BLaER1 treated with 17β-estradiol and CSF1 and Interleukin-3, amounts not matched to agents 10 nM and 100 nM (cell line): Measurements from ENCODE around the gene CCDC192.

Source experiments
- H3K27ac ChIP-seq, 11 experiments: shearing (Covaris generic); formaldehyde crosslinking; 2 replicates each; pipeline ENCODE4 v1.8.1; 2022
- H3K27me3 ChIP-seq, 11 experiments: shearing (Covaris generic); formaldehyde crosslinking; 2 replicates each; pipeline ENCODE4 v1.8.1; 2022
- H3K36me3 ChIP-seq, 11 experiments: shearing (Covaris generic); formaldehyde crosslinking; 2 replicates each; pipeline ENCODE4 v1.8.1; 2022
- H3K4me1 ChIP-seq, 10 experiments: shearing (Covaris generic); formaldehyde crosslinking; 2 replicates each; pipeline ENCODE4 v1.8.1; 2022
- H3K4me2 ChIP-seq, 11 experiments: shearing (Covaris generic); formaldehyde crosslinking; 2 replicates each; pipeline ENCODE4 v1.8.1; 2022
- H3K4me3 ChIP-seq, 10 experiments: shearing (Covaris generic); formaldehyde crosslinking; 2 replicates each; pipeline ENCODE4 v1.8.1; 2022
- H3K9ac ChIP-seq, 11 experiments: shearing (Covaris generic); formaldehyde crosslinking; 2 replicates each; pipeline ENCODE4 v1.8.1; 2022
- H3K9me3 ChIP-seq, 11 experiments: shearing (Covaris generic); formaldehyde crosslinking; replicated peaks in 1 of 11; 2 replicates each; pipeline ENCODE4 v1.8.1; 2022
- H4K20me1 ChIP-seq, 11 experiments: shearing (Covaris generic); formaldehyde crosslinking; 2 replicates each; pipeline ENCODE4 v1.8.1; 2022
- Cebpa-rat ChIP-seq, 11 experiments: shearing (Covaris generic); IDR thresholded peaks; 2 replicates each; pipeline ENCODE4 v1.8.1; 2022

CCDC192 gene

DNA sequence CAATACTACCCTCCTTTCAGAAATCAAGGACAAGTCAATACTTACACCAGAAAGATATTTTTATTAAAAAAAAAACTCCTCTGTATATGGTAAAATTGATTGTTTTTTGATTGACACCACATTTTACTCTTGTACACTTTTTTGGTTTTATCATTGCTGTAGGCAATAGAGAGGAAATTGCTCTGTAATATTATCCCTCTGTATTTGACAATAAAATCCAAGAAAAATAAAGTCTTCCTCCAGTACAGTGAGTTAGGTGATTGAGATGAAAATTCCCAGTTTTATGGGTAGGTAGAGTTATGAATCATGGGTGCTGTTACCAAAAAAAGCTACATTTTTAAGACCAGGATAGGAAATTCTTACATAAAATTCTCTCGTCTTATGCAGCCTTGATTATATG, 22.6 kb upstream of the CCDC192 start:
- Histone ChIP-seq H3K27me3 (no peaks in the 10 kb centered on the region), H3K9me3 (no peaks in the 10 kb centered on the region), H3K4me1 (no peaks in the 10 kb centered on the region), H3K36me3 (no peaks in the 10 kb centered on the region), H4K20me1 (no peaks in the 10 kb centered on the region), H3K27ac (no peak overlapping the region), H3K9ac (no peak overlapping the region), H3K4me2 (no peak overlapping the region), H3K4me3 (no peak overlapping the region)
- no peak for TF ChIP-seq Cebpa-rat (IDR thresholded peaks at IDR 0.05)

DNA sequence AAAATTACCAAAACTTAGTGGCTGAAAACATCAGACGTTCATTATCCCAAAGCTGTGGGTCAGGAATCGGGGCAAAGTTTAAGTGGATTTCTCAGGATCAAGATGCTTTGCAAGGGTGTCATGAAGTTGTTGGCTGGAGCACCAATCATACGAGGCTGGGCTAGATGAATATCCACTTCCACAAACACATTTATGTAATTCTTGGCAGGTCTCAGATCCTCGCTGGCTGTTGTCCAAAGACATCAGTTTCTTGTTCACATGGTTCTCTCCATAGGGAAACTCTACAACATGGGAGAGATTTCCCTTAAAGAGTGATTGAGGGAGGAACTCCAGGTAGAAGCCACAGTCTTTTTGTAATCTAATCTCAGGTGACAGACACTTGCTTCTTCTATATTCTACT, 20.2 kb upstream of the CCDC192 start:
- no peak for TF ChIP-seq Cebpa-rat (IDR thresholded peaks at IDR 0.05)
- no peak overlapping the region for H3K4me3 ChIP-seq
- no peaks in the 10 kb centered on the region for H3K4me1 ChIP-seq
- no peaks in the 10 kb centered on the region for H3K36me3 ChIP-seq
- H4K20me1 ChIP-seq = no peaks in the 10 kb centered on the region
- H3K9ac ChIP-seq = no peak overlapping the region
- H3K9me3 ChIP-seq = no peaks in the 10 kb centered on the region
- H3K27me3 ChIP-seq = no peaks in the 10 kb centered on the region
- no peak overlapping the region for H3K4me2 ChIP-seq
- H3K27ac ChIP-seq = no peak overlapping the region

DNA sequence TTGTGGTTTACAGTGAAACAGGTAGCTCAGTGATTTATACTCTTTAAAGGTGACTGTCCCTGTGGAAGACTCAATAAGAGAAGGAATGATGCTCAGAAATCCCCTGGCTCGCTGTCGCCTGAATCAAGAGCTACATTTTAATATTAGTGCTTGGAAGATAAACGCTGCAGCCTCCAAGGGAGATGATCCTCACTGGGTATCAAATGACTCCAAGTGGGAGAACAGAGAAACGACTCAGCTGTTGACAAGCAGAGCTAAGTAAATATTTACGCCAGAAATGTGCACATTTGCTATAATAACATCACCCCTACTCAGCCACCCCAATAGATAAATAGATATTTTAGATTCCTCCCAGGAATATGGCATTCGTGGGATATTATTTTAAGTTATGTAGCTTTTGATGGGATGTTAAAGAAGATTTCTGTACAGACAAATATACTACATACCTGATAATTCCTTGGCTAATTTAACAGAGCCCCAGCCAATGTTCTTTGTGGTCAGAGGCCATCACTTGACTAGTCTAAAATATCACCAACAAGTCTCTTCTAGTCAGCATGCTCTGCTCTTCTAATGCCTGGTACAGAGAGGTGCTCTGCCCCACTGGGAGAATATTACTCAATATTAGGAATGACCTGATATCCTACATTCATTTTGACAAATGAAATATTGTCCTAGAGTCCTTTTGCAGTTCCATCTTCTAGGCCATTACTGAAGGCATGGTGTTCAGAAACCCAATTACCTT, 18.3 kb upstream of the CCDC192 start:
- H3K9ac ChIP-seq = no peak overlapping the region
- no peaks in the 10 kb centered on the region for H3K36me3 ChIP-seq
- H3K9me3 ChIP-seq = no peaks in the 10 kb centered on the region
- no peak overlapping the region for H3K4me2 ChIP-seq
- TF ChIP-seq Cebpa-rat (IDR thresholded peaks at IDR 0.05) = no peak
- H4K20me1 ChIP-seq = no peaks in the 10 kb centered on the region
- no peaks in the 10 kb centered on the region for H3K4me1 ChIP-seq
- no peak overlapping the region for H3K27ac ChIP-seq
- H3K27me3 ChIP-seq = no peaks in the 10 kb centered on the region
- H3K4me3 ChIP-seq = no peak overlapping the region

DNA sequence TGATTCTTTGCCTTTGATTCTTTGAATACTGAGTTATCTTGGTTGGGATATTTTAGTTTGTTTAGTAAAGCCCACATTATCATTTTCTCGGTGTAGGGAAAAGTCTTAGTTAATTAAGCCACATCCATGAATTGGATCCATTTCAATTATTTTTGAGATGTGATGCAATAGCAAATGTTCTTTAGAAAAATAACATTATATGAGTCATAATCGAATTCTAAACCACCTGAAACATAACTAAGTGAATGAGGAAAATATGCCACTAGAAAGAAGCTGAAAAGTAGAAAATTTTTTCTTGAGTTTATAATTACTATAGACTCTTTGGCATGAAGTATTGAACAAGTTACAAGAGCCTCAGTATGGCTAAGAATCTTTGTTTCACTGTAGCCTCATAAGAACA, 17.5 kb upstream of the CCDC192 start:
- H4K20me1 ChIP-seq = no peaks in the 10 kb centered on the region
- H3K9me3 ChIP-seq = no peaks in the 10 kb centered on the region
- no peak overlapping the region for H3K4me2 ChIP-seq
- no peaks in the 10 kb centered on the region for H3K36me3 ChIP-seq
- H3K27ac ChIP-seq = no peak overlapping the region
- no peaks in the 10 kb centered on the region for H3K4me1 ChIP-seq
- H3K9ac ChIP-seq = no peak overlapping the region
- no peaks in the 10 kb centered on the region for H3K27me3 ChIP-seq
- no peak overlapping the region for H3K4me3 ChIP-seq
- TF ChIP-seq Cebpa-rat (IDR thresholded peaks at IDR 0.05) = no peak

DNA sequence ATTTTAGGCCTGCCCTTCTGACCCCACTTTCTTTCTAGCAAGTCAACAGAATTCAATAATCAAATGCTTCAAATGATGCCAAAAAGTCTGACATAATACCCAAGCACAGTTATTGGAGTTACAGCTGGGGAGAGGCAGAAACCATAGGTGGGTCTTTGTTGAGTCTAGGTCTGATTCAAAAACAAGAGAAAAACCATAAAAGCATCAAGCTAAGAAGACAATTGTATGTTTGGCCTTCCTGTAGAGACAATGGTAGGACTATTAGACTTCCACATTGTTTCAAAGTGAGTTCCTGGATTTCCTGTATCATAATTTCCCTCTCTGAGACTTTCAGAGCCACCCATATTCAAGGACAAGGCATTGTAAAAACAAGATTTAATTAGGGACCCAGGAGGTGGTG, 16.8 kb upstream of the CCDC192 start:
- Histone ChIP-seq H3K27me3 (no peaks in the 10 kb centered on the region), H3K4me2 (no peak overlapping the region), H3K27ac (no peak overlapping the region), H3K4me1 (no peaks in the 10 kb centered on the region), H3K36me3 (no peaks in the 10 kb centered on the region), H3K9me3 (no peaks in the 10 kb centered on the region), H3K9ac (no peak overlapping the region), H4K20me1 (no peaks in the 10 kb centered on the region), H3K4me3 (no peak overlapping the region)
- no peak for TF ChIP-seq Cebpa-rat (IDR thresholded peaks at IDR 0.05)

DNA sequence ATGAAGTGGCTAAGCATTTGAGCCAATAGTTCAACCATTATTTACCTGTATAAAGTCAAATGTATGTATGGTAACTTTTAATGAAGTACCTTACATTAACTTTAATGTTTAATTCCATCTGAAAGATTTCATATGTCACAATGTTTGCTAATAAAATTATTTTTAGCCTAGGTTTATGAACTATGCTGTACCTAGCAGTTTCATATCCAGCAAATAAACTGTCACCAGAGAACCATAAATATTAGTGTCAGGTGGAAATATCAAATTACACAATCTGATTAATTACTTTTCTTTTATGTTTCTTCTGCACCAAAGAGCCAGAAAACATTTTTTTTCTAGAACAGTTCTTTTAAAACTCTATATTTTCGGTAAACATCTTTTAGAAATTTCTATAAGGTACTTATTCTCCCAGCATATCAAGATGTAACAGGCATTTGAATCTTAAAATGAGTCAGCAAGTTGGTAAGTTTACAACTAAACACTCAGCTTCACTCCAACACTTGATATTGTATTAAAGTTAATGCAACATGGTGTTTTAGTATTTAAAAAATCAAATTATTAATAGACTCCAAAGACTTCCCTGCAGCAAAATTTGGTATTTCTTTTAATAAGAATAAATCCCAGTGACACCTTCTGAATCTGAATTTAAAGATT, 8.5 kb upstream of the CCDC192 start:
- no peak for TF ChIP-seq Cebpa-rat (IDR thresholded peaks at IDR 0.05)
- Histone ChIP-seq H3K9ac (no peak overlapping the region), H3K4me2 (no peak overlapping the region), H3K27me3 (no peaks in the 10 kb centered on the region), H3K27ac (no peak overlapping the region), H3K9me3 (no peaks in the 10 kb centered on the region), H4K20me1 (no peaks in the 10 kb centered on the region), H3K4me1 (no peaks in the 10 kb centered on the region), H3K4me3 (no peak overlapping the region), H3K36me3 (no peaks in the 10 kb centered on the region)

DNA sequence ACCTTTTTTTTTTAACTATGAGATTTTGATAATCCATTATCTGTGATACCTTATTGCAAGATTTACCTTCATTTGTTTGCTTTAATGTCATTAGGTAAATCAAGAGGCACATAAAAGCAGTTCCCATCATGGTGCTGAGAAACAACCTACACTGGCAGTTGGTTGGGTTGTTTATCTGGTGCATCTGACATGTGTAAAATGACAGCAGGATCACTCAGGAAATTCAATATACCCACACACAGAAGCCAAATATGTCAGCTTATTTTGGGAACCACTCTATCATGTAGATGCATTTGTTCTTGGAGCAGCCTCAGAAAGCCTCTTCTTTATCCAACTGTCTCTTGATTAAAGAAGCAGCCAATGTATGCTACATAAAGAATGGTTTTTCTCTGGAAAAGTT, 7.8 kb upstream of the CCDC192 start:
- Histone ChIP-seq H3K4me2 (no peak overlapping the region), H3K36me3 (no peaks in the 10 kb centered on the region), H3K4me3 (no peak overlapping the region), H3K27me3 (no peaks in the 10 kb centered on the region), H4K20me1 (no peaks in the 10 kb centered on the region), H3K9ac (no peak overlapping the region), H3K27ac (no peak overlapping the region), H3K9me3 (no peaks in the 10 kb centered on the region), H3K4me1 (no peaks in the 10 kb centered on the region)
- TF ChIP-seq Cebpa-rat (IDR thresholded peaks at IDR 0.05) = no peak

DNA sequence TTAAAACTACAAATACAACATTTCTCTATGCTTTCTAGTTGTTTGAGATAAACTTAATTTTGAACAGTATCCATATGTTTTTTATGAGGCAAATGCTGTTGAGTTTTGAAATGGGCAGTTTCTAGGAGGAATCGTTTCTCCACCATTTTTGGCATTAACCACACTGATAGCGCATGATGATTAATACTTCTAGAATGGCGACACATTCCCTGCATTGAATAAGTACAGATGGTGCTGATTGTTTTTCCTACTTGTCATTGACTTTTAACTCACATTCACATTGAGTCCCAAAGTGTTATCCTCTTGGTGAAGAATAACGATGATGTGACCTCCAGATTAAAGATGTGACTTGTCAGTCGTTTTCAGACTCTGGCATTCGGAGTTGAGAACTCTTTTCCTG, 6.5 kb upstream of the CCDC192 start:
- no peak for TF ChIP-seq Cebpa-rat (IDR thresholded peaks at IDR 0.05)
- no peaks in the 10 kb centered on the region for H3K27me3 ChIP-seq
- H3K4me2 ChIP-seq = no peak overlapping the region
- H3K9ac ChIP-seq = no peak overlapping the region
- no peaks in the 10 kb centered on the region for H3K36me3 ChIP-seq
- no peak overlapping the region for H3K4me3 ChIP-seq
- H3K27ac ChIP-seq = no peak overlapping the region
- H3K9me3 ChIP-seq = no peaks in the 10 kb centered on the region
- no peaks in the 10 kb centered on the region for H3K4me1 ChIP-seq
- no peaks in the 10 kb centered on the region for H4K20me1 ChIP-seq

DNA sequence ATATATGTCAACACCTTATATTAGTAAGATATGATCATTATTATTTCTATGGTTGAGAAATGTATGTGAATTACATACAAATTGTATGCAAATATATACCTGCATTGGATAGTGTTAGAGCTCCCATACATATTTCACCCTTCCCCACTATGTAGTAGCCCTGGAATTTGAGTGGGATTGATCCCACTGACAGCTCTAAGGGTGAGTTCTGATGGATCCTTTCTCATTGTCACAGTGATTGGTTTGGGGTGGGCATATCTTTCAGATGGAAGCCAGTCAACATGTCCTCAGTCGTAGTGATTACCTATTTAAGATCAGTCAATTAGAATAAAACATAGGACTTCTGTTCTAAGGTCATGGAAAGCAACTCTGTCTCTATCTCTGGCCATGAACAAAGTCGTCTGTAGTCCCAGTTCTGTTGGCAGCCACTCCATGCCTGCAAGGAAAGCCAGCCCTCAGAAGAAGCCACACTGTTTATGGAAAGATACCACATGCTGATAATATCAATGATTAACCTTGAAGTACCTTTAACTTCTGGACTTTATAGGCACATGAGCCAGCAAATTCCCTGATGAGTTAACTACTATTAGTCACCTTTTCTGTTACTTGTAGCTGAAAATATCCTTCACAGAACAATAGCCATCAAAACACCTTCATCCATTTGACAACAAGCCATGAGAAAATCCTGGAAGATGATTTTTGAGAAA, 5.1 kb upstream of the CCDC192 start:
- no peak for TF ChIP-seq Cebpa-rat (IDR thresholded peaks at IDR 0.05)
- no peaks in the 10 kb centered on the region for H3K36me3 ChIP-seq
- no peaks in the 10 kb centered on the region for H3K9me3 ChIP-seq
- H3K27ac ChIP-seq = no peak overlapping the region
- H4K20me1 ChIP-seq = no peaks in the 10 kb centered on the region
- H3K4me3 ChIP-seq = no peak overlapping the region
- no peak overlapping the region for H3K4me2 ChIP-seq
- H3K9ac ChIP-seq = no peak overlapping the region
- no peaks in the 10 kb centered on the region for H3K4me1 ChIP-seq
- H3K27me3 ChIP-seq = no peaks in the 10 kb centered on the region

DNA sequence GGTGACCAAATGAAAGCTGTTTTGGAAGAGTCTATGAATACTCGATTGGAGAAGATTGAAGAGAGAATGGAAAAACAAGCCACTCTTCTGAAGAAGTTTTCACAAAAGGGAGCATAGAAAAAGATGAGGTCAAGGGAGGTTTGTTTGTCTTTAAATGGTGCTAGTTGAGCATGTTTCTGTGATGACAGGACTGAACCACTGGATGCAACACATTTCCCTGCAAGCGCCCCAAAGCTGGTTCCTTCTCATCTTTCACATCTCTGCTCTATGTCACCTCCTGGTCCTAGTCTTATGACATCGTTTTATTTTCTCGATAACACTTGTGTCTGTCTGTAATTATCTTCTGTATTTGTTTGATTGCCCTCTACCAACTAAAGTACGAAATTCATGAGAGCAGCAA, 3.8 kb upstream of the CCDC192 start:
- Histone ChIP-seq H3K27me3 (no peaks in the 10 kb centered on the region), H3K4me2 (no peak overlapping the region), H3K4me3 (no peak overlapping the region), H4K20me1 (no peaks in the 10 kb centered on the region), H3K27ac (no peak overlapping the region), H3K9ac (no peak overlapping the region), H3K36me3 (no peaks in the 10 kb centered on the region), H3K9me3 (no peaks in the 10 kb centered on the region), H3K4me1 (no peaks in the 10 kb centered on the region)
- no peak for TF ChIP-seq Cebpa-rat (IDR thresholded peaks at IDR 0.05)
